ENCODE results near the gene NEO1.
"Not testable (repeated sequence)": the region's sequence is repeated elsewhere in the genome, so short reads cannot be mapped to it uniquely, and the experiment has no call there.

Gene NEO1

DNA sequence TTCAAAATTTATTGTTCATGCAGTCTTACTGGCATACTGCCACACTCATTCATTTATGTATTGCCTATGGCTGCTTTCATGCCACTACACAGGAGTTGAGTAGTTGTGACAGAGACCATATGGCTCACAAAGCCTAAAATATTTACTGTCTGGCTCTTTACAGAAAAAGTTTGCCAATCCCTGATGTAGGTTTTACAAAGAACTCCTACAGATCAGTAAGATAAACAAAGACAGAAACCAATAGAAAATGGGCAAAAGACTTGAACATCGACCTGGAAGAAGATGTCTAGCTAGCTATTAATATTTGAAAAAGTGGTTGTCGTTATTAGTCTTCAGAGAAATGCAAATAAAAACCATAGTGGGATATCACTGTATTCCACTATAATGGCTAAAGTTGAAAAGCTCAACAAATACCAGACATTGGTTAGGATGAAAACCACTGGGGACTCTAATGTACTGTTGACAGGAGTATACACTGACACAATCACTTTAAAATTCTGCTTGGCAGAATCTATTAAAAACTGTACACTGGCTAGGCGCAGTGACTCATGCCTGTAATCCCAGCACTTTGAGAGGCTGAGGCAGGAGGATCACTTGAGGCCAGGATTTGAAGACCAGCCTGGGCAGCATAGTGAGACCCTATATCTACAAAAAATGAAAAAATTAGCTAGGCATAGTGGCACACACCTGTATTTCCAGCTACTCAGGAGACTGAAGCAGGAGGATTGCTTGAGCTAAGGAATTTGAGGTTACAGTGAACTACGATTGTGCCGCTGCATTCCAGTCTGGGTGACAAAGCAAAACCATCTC is 87.7 kb downstream of the NEO1 start:
- DNase-seq (ENCODE audit: low spot score) (no peak), FAIRE-seq (no peak)

DNA sequence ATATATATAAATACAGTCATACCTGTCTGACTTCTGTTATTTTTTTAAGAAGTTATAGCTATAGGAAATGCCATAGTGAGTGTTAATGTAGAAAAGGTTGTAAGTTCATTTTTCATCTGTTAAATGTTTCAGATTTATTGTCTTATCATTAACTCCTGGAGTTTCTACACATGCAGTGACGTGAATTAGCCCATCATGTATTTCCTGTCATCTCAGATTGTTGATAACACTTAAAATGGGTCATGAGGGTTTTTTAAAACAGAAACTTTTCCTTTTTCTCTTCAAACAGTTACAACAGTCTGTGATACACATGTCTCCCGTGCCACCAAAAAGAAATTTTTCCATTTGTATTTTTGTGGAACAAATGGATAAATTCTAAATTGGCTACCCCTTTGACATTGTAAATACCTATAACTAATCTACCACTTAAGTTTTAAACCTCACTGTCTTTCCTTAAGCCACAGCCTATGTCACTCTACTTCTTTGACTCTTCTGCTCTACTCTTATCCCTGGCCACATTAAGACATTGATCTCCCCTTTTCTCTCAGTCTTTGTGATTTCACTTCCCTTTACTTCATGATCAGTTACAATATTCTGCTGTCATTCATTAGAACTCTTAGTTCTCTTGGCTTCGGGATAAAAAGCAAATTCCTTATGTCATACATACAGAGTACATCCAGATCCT is 89.1 kb downstream of the NEO1 start:
- DNase-seq (ENCODE audit: low spot score) = no peak
- FAIRE-seq = no peak

DNA sequence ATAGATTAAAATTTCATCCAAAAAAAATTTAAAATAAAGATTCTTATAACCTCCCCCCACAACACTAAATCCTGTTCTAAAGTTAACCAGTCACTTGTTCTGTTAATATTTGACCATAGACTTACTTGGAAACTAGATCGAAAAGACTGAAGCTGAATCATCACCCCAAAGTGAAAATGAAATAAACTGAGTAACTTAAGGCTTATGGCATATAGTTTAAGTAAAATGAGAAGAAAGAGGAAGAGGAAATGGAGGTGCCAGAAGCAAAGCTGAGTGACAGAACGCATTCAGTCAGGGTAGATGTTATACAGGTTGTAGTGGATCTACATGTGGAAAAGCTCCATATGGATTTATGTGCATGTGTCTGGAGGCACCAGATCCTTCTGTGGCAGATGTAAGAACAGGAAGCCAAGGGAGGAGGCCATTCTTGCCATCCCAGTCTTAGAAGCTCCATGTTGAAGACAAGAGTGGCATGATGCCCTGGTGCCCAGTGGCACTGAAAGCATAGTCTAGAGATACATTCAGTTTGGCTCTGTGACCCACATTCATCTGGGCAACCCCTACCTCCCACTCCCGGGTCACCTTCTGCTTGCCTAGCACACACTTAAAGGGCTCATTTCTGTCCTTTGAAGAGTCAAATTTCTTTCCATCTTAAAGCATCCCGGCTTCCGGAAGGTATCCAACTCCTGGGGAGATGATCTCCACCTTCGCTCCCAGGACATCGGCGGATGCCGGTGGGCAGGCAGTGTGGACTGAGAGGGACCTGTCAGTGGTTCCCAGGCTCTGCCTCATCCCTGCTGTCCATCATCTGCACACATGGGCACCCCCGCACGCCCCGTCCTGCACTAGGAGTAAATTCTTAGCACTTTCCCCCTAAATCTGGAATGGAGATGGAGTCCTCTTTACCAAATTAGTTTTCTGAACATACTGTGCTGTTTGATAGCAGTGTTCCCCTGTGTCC is 90.8 kb downstream of the NEO1 start:
- no peak for DNase-seq (ENCODE audit: low spot score)
- FAIRE-seq = no peak

DNA sequence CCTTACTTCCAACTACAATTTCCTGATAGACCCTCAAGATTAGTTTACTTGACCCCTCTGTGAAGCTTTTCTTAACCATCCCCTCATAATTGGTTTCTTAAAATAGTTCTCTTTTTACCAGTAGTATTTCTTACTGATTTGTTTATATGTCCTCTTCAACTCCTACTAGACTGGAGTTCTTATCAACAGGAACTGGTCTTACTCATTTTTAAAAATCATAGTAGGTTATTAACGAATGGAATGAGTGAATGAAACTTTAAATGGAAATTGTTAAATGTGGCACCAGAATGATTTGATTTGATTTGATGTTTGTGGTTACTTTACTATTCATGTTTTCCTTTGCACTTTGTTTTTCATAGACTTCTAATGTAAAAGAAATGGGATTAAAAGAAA is 91.5 kb downstream of the NEO1 start:
- DNase-seq (ENCODE audit: low spot score) (no peak), FAIRE-seq (no peak)

DNA sequence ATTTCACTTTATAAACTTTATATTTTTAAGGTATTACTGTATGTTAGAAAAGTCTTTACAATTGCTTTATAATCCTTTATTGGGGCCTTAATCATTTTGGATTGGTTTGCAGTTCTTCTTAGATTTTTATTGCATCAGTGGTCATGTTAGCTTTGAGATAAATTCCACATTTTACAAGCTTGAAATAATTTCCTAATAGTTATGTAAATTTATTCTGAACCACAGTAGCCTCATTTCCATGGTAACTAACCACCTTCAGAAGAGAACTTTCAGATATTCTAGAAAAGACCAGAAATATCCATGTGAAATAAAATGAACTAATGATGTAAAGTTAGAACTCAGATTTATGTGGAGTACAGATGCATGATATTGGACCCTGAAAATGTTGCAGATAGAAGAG is 94.2 kb downstream of the NEO1 start:
- DNase-seq (ENCODE audit: low spot score) (no peak), FAIRE-seq (no peak)

DNA sequence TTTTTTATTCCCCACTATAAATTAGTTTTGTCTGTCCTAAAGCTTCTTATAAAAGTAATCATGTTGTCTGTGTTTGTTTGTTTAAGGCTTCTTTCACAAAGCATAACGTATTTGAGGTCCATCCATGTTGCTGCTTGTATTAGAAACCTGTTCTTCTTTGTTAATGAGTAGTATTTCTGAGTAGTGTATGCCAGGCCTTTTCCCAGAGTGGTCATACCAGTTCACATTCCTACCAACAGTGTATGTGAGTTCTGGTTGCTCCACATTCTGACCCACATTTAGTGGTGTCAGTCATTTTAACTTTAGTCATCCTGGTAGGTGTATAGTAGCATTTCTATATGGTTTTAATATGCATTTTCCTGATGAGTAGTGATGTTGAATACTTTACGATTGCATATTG is 98.6 kb downstream of the NEO1 start:
- FAIRE-seq (no peak), DNase-seq (ENCODE audit: low spot score) (no peak)

DNA sequence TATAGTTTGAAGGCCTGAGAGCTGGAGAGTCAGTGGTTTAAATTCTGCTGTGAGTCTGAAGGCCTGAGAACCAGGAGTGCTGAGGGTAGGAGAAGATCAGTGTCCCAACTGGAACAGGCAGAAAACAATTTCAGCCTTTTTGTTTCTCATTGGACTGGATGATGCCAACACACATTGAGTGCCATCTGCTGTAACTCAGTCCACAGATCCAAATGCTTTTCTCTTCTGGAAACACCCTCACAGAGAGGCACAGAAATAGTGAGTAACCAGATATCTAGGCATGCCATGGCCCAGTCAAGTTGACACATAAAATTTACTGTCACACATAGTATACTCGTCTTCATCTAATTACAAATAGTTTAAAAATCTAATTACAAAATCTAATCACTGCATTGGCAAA is 100.8 kb downstream of the NEO1 start:
- FAIRE-seq = no peak
- no peak for DNase-seq (ENCODE audit: low spot score)

DNA sequence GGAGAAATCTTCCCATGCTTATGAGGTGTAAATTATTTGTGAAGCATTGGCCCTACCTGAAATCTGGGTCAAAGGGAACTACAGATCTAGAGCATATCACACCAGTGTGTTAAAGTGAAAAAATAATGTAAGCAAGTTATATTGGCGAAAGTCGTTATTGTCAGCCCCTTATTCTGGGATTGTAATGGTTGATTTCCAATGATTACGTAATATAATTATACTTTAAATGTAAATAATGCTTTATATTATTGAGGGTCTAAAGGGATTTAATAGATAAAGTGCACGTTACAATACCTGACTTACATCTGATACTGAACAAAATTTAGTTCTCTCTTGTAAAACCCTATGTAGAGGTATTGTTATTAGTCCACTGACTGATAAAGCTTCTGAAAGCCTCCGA is 101.2 kb downstream of the NEO1 start:
- no peak for DNase-seq (ENCODE audit: low spot score)
- FAIRE-seq = no peak

DNA sequence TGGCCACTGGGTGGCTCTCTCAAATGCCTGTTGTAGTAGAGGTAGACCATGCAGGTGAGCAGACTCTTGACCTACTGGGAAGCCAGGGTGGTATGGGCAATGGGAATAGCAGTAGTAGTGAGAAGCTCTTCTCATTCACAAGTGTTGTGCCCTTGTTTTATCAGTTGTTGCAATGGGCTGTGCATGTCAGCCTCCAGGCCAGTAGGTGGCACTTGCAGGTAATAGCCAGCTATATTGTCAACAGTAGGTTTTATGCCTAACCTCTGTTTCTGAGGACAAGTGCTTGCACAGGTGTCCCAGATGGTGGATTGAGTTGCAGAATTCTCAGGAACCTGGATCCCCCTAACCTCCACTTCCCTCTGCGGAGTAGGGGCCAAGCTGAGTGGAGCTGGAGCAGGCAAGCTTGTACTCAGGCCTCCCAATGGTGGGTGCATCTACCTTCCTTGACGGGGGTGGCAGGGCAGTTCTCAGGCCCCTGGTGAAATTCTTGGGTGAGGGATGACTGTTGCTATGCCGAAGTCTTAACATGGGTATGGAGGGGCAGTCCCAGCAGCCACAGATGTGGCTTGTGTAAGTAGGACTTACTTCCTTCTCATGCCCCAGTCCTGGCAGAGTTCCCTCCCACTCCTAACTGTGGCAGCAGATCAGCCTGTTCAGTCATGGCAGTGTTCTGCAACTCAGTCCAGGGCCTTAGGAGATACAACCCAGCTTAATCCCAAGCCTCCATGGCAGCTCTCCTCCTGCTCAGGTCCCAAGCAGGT is 104.3 kb downstream of the NEO1 start:
- no peak for FAIRE-seq
- DNase-seq (ENCODE audit: low spot score) = no peak

DNA sequence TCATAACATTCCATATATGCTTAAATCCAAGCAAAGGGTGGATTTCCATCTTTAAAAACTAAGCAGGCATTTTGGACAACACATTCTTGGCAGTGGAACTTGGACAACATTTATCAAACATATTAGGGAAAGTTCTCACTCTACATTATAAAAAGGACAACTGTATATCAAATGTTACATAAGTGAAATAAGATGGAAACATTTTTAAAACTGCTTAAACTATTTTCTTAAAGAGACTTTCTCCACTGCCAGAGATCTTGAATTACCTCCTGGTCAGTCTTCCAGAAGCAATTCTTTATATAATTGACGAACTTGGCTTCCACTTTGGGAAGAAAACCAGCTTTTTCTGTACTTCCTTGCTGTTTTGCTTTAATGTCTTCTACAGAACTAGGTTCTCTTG is 109.3 kb downstream of the NEO1 start:
- FAIRE-seq (no peak), DNase-seq (ENCODE audit: low spot score) (no peak)

DNA sequence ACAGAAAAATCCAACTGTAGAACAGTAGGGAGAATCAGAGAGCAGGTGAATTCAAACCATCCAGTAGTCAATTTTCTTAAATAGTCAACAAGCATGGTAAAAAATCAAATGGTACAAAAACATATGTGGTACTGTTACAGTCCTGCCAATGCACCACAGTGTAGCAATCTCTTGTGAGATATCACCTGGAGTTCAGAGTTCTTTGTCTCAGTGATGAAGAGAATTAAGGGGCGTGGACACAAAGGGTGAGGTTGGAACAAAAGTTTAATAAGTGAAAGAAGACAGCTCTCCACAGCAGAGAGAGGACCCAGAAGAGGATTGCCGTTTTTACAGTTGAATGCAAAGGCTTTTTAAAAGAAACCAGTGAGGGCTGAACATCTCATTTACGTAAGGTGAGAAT is 113.2 kb downstream of the NEO1 start:
- DNase-seq (ENCODE audit: low spot score) (no peak), FAIRE-seq (no peak)

DNA sequence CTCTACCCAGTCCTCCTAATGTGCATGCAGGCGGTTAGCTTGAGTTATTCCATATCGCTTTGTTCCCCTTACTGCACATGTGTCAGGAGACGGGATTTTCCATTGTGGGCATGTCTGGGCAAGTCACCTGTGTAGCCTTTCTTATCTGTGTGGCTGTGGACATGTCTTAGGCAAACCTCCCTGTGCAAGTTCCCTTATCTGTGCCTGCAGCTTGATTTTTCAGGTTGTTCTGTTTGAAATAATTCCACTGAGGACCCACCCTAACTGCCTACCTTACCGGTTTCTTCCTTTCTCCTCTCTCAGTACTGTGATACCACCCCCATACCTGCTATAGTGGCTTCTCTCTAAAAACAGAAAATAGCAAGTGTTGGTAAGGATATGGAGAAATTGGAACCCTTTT is 113.6 kb downstream of the NEO1 start:
- FAIRE-seq (no peak), DNase-seq (ENCODE audit: low spot score) (no peak)

DNA sequence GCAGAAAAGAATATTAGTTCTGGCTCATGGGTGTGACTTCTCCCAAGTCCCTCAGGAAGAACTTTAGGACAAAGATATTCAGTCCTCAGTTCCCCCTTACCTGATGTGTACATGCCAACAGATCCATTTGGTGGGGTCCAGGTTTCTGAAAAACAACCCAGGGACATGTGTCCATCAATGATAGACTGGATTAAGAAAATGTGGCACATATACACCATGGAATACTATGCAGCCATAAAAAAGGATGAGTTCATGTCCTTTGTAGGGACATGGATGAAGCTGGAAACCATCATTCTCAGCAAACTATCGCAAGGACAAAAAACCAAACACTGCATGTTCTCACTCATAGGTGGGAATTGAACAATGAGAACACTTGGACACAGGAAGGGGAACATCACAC is 114.4 kb downstream of the NEO1 start:
- FAIRE-seq = not testable (repeated sequence)

DNA sequence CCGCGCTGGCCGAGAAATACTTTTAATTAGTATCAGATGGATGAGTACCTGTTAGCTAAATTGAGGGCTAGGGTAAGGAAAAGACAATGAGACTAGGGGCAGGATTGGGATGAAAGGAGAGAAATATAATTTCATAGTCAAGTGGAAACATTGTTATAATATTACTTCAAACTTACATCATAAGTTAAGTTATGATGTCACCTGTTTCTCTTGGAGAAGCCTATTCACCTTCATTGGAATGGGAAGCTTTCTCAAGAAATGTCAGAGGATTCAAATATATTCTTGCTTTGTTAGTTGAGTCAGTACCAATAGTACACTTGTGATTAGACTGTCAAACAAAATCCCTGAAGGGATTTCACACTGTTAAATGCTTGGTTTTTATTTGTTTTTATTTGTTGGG is 116.2 kb downstream of the NEO1 start:
- no peak for FAIRE-seq
- DNase-seq (ENCODE audit: low spot score) = no peak

More for the DNA sequence above, 114.4 kb downstream of the NEO1 start:
- not testable (repeated sequence) for DNase-seq (ENCODE audit: low spot score)

DNA sequence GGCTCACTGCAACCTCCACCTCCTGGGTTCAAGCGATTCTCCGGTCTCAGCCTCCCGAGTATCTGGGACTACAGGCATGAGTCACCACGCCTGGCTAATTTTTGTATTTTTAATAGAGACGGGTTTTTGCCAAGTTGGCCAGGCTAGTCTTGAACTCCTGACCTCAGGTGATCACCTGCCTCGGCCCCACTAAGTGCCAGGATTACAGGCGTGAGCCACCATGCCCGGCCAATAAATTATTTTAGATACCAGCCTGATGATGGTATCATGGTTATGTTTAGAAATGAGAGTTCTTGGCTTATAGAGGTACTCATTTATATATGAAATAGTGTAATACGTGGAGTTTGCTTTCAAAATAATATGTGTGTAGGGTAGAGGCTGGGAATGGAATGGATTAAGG is 119.4 kb downstream of the NEO1 start:
- no peak for FAIRE-seq
- no peak for DNase-seq (ENCODE audit: low spot score)

DNA sequence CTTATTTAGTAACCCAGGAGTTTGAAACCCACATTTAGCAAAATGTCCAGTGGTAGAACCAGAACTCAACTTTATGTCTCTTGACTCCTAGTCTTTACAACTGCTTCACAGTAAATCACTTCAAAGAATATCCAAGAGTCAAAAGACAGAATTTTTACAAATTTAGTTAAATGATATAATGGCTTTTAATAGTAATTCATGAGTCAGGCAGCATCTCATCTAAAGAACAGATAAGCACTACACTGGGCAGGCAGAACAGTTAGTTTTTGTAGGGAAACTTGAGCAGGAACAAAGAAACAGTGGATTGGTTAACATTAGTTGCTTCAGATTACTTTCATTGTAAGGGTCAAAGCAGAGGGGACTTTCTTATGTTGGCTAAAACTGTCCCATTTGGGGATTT is 120.2 kb downstream of the NEO1 start:
- DNase-seq (ENCODE audit: low spot score) (no peak), FAIRE-seq (no peak)

DNA sequence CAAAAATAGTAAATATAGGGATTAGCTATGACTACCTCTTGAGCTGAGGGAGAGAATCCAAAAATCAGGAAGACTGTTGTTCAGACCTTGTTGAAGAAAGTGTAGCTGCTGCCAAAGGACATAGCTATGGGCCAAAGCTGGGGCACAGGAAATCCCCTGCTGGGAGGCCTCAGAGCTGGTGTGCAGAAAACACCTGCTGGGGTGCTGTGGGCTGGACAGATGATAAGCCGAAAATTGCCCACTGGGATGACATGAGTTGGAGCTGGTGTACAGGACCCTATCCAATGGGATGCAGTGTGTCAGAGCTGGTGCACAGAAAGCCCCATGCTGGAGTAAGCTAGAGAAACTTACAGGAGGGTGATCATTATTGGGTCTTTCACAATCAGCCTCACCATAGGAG is 121.9 kb downstream of the NEO1 start:
- no peak for DNase-seq (ENCODE audit: low spot score)
- FAIRE-seq = no peak

DNA sequence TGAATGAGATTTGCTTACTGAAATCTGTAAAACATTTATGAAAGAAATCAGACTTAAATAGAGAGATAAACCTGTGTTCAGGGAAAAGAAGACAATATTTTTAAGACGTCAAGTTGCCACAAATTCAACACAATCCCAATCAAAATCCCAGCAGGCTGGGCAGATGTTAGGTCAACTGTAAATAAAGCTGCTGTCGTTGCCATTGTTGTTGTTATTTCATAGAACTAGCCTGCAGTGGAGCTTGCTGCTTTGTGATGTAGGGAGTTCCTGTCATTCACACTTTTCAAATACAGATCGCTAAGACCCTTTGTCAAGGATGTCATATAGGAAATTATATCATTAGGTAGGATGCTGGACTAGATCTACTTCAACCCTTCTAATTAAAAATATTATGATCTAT is 123.1 kb downstream of the NEO1 start:
- DNase-seq (ENCODE audit: low spot score) (no peak), FAIRE-seq (no peak)

DNA sequence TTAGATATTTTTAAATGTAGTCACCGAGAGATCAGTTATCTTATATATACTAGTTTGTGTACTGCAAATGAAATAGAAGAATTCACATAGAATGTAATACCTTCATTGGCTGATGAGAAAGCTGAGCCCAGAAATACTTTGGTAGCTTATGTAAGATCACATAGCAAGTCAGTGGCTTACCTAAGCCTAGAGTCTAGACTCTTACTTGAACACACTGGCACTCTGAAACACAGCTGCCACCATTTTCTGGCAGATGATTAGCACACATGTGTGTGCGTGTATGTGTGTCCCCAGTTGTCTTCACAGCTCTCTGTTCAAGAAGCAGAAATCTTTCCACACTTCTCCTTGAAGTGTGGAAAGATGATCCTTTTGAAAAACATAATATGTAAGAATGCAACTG is 124.3 kb downstream of the NEO1 start:
- FAIRE-seq (no peak), DNase-seq (ENCODE audit: low spot score) (no peak)

DNA sequence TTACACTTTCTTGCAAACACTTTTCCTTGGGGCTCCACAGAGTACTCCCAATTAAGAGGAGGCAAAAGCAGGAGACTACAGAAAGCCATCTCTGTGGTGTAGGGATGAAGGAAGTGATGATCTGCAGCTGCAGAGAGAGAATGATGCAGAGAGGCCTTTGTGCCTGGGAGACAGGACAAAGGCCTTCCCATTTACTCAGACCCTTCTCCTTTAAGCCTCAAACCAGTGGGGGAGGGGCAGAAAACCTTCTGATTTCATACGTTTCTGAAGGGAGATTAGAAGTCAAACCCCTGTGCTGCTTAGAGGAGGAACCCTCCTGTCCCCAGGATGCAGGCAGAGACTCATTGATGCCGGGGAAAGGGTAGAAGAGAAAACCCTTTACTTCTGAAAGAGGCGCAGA is 130.8 kb downstream of the NEO1 start:
- FAIRE-seq (no peak), DNase-seq (ENCODE audit: low spot score) (no peak)

DNA sequence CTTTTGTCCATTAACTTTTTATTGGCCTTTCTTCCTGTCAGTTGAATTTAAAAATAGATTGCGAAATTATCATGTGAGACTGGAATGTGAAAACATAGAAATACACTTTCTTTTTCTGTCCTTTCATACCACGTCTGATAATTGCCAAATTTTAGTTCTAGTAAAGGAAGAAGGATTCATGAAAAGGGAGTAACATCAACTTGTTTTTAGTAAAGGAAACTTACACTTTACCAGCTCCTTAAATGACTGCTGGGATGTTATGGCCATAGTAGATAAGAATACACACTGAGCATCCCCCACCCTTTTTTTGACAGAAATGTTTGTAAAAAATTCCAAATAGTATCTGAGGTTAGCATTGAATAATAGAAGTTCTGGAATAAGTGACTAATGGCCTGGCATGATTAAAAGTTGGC is 137.9 kb downstream of the NEO1 start:
- no peak for FAIRE-seq
- no peak for DNase-seq (ENCODE audit: low spot score)
